Skeletal muscle satellite cell (primary cell): Measurements from ENCODE around the gene B4GALT5.
"Not testable (repeated sequence)": the region's sequence is repeated elsewhere in the genome, so short reads cannot be mapped to it uniquely, and the experiment has no call there.

ENCODE experiments used
- H3K27me3 ChIP-seq: 2 replicates; pipeline ENCODE4 v1.7.0; 2013; ENCODE audit warnings: low read length; ENCODE audit not compliant: control insufficient read depth, insufficient read depth
- H3K36me3 ChIP-seq: 2 replicates; pipeline ENCODE4 v1.7.0; 2013; ENCODE audit warnings: mild to moderate bottlenecking, control low read depth, low read length; ENCODE audit not compliant: insufficient read depth
- H3K4me1 ChIP-seq: 2 replicates; pipeline ENCODE4 v1.7.0; 2013; ENCODE audit warnings: low read length; ENCODE audit not compliant: control insufficient read depth, insufficient read depth
- H3K4me2 ChIP-seq: 2 replicates; pipeline ENCODE4 v1.7.0; 2013; ENCODE audit warnings: mild to moderate bottlenecking, low read length
- H3K4me3 ChIP-seq: 2 replicates; pipeline ENCODE4 v1.7.0; 2013; ENCODE audit warnings: low read length
- H3K9ac ChIP-seq: 2 replicates; pipeline ENCODE4 v1.7.0; 2013; ENCODE audit warnings: mild to moderate bottlenecking, low read depth, low read length, moderate library complexity
- H3K9me3 ChIP-seq: replicated peaks from 2 replicates; pipeline ENCODE4 v1.7.0; 2013; ENCODE audit warnings: mild to moderate bottlenecking, control low read depth, low read length

B4GALT5 gene

DNA sequence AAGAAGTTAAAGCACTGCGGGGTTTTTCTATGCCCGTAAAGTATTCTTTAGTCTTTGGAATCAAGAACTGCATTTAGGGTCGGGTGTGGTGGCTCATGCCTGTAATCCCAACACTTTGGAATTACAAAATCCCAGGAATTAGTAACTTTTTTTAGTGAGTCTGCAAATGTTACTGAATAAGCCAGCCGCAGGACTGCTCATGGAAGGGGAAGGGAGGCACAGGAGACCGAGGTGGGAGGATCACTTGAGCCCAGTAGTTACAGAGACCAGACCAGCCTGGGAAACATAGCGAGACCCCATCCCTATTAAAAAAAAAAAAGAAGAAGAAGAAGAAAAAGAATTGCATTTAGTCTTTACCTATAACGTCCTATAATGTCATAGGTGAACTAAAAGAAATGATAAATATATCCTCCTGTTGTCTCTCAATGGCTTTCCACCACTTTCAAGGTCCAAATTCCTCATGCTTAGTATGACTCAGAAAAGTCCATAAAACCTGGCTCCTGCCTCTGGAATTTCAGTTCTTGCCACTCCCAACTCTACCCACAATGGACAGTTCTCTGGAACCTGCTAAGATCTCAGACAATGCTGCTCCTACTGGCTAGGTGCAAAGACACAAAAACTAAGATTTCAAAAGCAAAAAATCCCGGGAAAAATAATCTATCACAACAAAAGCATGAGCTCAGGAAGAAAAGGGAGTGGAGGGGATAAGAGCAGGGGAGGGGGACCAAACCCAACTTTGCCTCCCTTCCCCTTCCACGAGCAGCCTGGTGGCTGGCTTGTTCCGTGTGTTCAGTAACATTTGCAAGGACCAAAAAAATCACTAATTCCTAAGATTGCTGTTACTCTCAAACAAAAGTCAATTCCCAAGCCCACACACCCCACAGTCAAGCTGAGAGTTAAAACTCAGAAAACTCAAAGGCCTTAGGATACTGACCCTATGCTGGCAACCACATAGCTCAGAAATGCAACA lies 39.0 kb downstream of the B4GALT5 start:
- H3K9ac ChIP-seq = no peak overlapping the region
- peaks cover 66% of the 10 kb centered on the region for H3K4me1 ChIP-seq
- H3K4me3 ChIP-seq = no peak overlapping the region
- H3K9me3 ChIP-seq = no peaks in the 10 kb centered on the region
- peak overlapping the region; percentile 52 for H3K4me2 ChIP-seq
- no peaks in the 10 kb centered on the region for H3K36me3 ChIP-seq
- H3K27me3 ChIP-seq = no peaks in the 10 kb centered on the region

DNA sequence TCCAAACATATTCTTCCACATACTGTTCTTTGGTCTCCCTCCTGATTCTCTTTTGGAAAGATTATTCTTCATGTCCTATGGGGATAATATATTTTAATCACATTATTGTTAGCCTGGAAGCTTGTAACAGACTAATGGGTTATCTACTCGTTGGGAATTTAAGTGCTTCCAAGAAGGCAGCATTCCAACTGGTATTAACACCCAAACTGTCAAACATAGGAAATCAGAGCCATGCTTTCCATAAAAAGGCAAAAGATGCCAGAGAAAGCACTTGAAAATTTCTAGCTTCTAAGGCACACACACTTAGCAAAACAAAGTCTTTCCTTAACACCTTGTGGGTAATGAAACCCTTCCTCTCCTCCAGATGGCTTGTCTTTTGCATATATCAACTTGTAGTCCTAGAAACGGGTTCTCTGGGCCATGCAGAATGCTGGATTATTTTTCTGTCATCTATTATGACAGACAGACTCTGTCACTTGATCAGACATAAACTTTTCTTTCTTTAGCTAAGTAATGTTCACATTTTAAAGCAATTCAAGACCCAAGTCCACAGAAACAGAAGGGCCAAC lies 41.5 kb downstream of the B4GALT5 start:
- Histone ChIP-seq H3K9me3 (no peaks in the 10 kb centered on the region), H3K4me1 (peaks cover 43% of the 10 kb centered on the region), H3K9ac (no peak overlapping the region), H3K36me3 (no peaks in the 10 kb centered on the region), H3K4me2 (no peak overlapping the region), H3K27me3 (no peaks in the 10 kb centered on the region), H3K4me3 (no peak overlapping the region)

GRCh38 chr20:49671433-49671832 lies 42.2 kb downstream of the B4GALT5 start:
- peaks cover 35% of the 10 kb centered on the region for H3K4me1 ChIP-seq
- H3K36me3 ChIP-seq = no peaks in the 10 kb centered on the region
- no peaks in the 10 kb centered on the region for H3K27me3 ChIP-seq
- no peak overlapping the region for H3K4me2 ChIP-seq
- no peaks in the 10 kb centered on the region for H3K9me3 ChIP-seq
- H3K4me3 ChIP-seq = no peak overlapping the region
- H3K9ac ChIP-seq = no peak overlapping the region

DNA sequence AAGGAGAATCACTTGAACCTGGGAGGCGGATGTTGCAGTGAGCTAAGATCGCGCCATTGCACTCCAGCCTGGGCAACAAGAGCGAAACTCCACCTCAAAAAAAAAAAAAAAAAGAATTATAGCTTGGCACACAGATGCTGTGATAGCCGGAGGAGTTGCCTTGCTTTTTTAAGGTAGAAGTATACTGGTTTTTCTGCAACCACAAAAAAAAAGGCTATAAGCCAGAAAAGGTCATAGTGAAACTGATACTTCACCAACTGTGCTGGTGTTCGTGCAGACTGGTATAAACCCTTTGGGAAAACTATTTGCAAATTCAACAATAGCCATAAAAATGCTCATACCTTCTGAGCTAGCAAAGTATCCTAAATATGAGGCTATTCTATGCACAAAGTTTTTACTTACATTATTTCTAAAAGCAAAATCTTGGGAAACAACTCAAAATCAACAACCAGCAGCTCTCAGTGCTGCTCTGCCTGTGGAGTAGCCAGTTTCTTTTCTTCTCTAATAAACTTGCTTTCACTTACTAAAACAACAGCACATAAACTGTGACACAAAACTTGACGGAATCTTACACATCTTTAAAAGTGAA lies 44.0 kb downstream of the B4GALT5 start:
- Histone ChIP-seq H3K27me3 (no peaks in the 10 kb centered on the region), H3K4me1 (peaks cover 18% of the 10 kb centered on the region), H3K36me3 (no peaks in the 10 kb centered on the region), H3K4me3 (no peak overlapping the region), H3K9me3 (no peaks in the 10 kb centered on the region), H3K9ac (no peak overlapping the region), H3K4me2 (peak overlapping the region; percentile 66)

DNA sequence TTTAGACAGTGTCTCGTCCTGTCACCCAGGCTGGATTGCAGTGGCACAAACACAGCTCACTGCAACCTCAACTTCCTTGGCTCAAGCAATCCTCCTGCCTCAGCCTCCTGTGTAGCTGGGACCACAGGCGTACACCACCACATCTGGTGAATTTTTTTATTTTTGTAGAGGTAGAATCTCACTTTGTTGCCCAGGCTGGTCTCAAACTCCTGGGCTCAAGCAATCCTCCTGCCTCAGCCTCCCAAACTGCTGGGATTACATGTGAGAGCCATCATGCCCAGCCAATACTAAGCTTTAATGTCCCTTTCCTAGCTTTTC lies 44.8 kb downstream of the B4GALT5 start:
- H3K4me2 ChIP-seq, H3K27me3 ChIP-seq, H3K36me3 ChIP-seq, H3K4me3 ChIP-seq, H3K9ac ChIP-seq, H3K9me3 ChIP-seq: not testable (repeated sequence)
- H3K4me1 ChIP-seq = peaks cover 13% of the 10 kb centered on the region

- no peaks in the 10 kb centered on the region for H3K9me3 ChIP-seq
- no peaks in the 10 kb centered on the region for H3K36me3 ChIP-seq
- H3K27me3 ChIP-seq = no peaks in the 10 kb centered on the region
- H3K4me2 ChIP-seq = no peak overlapping the region
- H3K4me1 ChIP-seq = peaks cover 13% of the 10 kb centered on the region
- H3K4me3 ChIP-seq = no peak overlapping the region
- H3K9ac ChIP-seq = no peak overlapping the region
Measured at GRCh38 chr20:49668181-49668877, 45.3 kb downstream of the B4GALT5 start.

GRCh38 chr20:49666911-49667310 lies 46.8 kb downstream of the B4GALT5 start:
- H3K4me1 ChIP-seq = peaks cover 14% of the 10 kb centered on the region
- H3K27me3 ChIP-seq = no peaks in the 10 kb centered on the region
- H3K4me3 ChIP-seq = no peak overlapping the region
- no peaks in the 10 kb centered on the region for H3K9me3 ChIP-seq
- no peak overlapping the region for H3K9ac ChIP-seq
- no peaks in the 10 kb centered on the region for H3K36me3 ChIP-seq
- H3K4me2 ChIP-seq = no peak overlapping the region

DNA sequence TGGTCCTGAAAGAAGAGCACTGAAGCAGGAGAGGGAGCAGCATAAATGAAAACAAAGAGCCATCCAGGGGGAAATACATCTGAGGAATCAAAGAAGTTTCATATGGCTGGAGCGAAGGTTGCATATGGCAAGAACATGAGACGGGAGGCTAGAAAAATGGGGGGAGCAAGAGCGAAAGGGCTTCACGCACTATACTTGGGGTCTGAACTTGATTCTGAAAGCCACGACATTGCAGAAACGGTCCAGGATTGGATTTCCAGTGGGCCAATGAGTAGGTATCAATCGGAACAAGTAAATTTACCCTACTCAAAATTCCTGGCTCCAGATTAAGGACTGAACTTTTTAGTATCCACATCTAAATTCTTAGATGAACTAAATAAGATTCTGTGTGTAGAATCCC lies 47.9 kb downstream of the B4GALT5 start:
- Histone ChIP-seq H3K9me3 (no peaks in the 10 kb centered on the region), H3K36me3 (no peaks in the 10 kb centered on the region), H3K4me3 (no peak overlapping the region), H3K9ac (no peak overlapping the region), H3K27me3 (no peaks in the 10 kb centered on the region), H3K4me2 (no peak overlapping the region), H3K4me1 (peaks cover 18% of the 10 kb centered on the region)

DNA sequence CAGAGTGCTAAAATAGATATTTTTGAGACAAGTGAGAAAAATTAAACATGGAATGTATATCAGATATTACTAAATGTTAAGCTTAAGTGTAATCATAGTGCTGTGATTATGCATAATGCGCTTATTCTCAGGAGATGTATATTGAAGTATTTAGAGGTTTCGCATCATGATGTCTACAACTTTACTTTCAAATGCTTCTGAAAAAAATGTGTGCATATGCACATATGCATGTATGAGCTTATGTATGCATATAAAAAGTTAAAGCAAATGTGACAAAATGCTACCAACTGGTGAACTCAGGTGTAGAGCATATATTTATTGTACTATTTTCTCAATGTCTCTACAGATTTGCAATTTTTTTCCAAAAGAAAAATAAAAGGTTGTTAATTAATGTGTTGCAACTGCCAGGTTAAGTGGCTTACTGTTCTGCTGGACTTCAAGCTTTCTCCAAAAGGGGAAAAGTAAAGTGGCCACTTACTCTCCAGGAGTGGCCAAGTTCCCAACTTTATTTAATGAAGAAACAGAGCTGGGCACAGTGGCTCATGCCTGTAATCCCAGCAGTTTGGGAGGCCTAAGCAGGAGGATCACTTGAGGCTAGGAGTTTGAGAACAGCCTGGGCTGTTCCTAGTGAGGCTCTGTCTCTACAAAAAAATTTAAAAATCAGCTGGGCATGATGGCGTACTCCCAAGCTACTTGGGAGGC lies 48.9 kb downstream of the B4GALT5 start:
- no peak overlapping the region for H3K4me3 ChIP-seq
- no peak overlapping the region for H3K9ac ChIP-seq
- H3K4me2 ChIP-seq = no peak overlapping the region
- H3K36me3 ChIP-seq = no peaks in the 10 kb centered on the region
- H3K9me3 ChIP-seq = no peaks in the 10 kb centered on the region
- H3K4me1 ChIP-seq = peaks cover 8% of the 10 kb centered on the region
- H3K27me3 ChIP-seq = no peaks in the 10 kb centered on the region

DNA sequence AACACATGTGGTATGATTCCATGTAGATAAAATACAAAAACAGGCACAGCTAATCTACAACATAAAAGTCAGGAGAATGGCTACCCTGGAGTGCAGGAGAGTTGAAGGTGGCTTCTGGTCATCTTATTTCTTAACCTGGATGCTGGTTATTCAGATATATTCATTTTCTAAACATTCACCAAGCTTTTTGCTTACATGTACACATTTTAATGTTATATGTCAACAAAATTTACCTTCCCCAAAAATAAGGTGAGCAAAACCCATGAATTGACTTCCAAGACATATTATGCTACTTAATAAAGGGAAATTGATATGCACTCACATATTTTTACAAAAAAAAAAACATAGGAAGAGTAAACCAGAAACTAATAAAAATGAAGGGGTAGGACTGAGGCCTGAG lies 50.6 kb downstream of the B4GALT5 start:
- Histone ChIP-seq H3K27me3 (no peaks in the 10 kb centered on the region), H3K4me3 (no peak overlapping the region), H3K36me3 (no peaks in the 10 kb centered on the region), H3K4me1 (peaks cover 7% of the 10 kb centered on the region), H3K9me3 (no peaks in the 10 kb centered on the region), H3K4me2 (no peak overlapping the region), H3K9ac (no peak overlapping the region)
